Measurements from ENCODE around the gene ELOVL2.
"Not testable (repeated sequence)": the region's sequence is repeated elsewhere in the genome, so short reads cannot be mapped to it uniquely, and the experiment has no call there.

Gene ELOVL2

GRCh38 chr6:10989587-10989986 lies 54.5 kb downstream of the ELOVL2 start:
- in situ Hi-C loops (cut with MboI; ENCODE audit: low sequenced_read_pairs) = no loop called here

GRCh38 chr6:10984959-10985358 lies 59.1 kb downstream of the ELOVL2 start:
- in situ Hi-C loops (cut with MboI; ENCODE audit: low sequenced_read_pairs) = not testable (repeated sequence)

DNA sequence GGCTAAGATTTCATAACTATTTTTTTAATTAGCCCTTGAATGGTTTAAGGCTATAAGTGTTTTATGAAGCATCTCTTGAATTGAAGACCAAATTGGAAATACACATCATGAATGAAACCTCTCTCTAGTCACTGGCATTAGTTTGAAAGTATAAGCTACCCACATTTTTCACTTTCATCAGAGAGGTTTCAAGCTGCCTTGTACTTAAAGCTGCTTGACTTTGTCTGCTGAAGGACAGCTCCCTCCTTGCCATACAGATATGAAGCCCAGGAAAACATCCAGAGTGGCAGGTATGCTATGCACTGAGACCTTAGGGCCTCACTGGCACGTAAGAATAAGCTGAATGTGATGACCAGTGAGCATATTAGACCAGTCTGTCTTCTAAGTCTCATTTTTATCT lies 62.7 kb downstream of the ELOVL2 start:
- in situ Hi-C loops (cut with MboI; ENCODE audit: low sequenced_read_pairs) = no loop called here

GRCh38 chr6:10979603-10980002 lies 64.5 kb downstream of the ELOVL2 start:
- in situ Hi-C loops (cut with MboI; ENCODE audit: low sequenced_read_pairs) = no loop called here

- in situ Hi-C loops (cut with MboI; ENCODE audit: low sequenced_read_pairs) = no loop called here
Observed at GRCh38 chr6:10977231-10977968, 66.7 kb downstream of the ELOVL2 start.

GRCh38 chr6:10976571-10976970 lies 67.5 kb downstream of the ELOVL2 start:
- in situ Hi-C loops (cut with MboI; ENCODE audit: low sequenced_read_pairs) = no loop called here

- in situ Hi-C loops (cut with MboI; ENCODE audit: low sequenced_read_pairs) = no loop called here
Observed at GRCh38 chr6:10972196-10972595, 71.9 kb downstream of the ELOVL2 start.

- in situ Hi-C loops (cut with MboI; ENCODE audit: low sequenced_read_pairs) = no loop called here
Observed at GRCh38 chr6:10970731-10971130, 73.4 kb downstream of the ELOVL2 start.

- in situ Hi-C loops (cut with MboI; ENCODE audit: low sequenced_read_pairs) = no loop called here
Observed at GRCh38 chr6:10968776-10969175, 75.3 kb downstream of the ELOVL2 start.

GRCh38 chr6:10964684-10965083 lies 79.4 kb downstream of the ELOVL2 start:
- in situ Hi-C loops (cut with MboI; ENCODE audit: low sequenced_read_pairs) = no loop called here

- in situ Hi-C loops (cut with MboI; ENCODE audit: low sequenced_read_pairs) = no loop called here
Observed at GRCh38 chr6:10963113-10963512, 81.0 kb downstream of the ELOVL2 start.

- in situ Hi-C loops (cut with MboI; ENCODE audit: low sequenced_read_pairs) = no loop called here
Observed at GRCh38 chr6:10962673-10963072, 81.4 kb downstream of the ELOVL2 start.

DNA sequence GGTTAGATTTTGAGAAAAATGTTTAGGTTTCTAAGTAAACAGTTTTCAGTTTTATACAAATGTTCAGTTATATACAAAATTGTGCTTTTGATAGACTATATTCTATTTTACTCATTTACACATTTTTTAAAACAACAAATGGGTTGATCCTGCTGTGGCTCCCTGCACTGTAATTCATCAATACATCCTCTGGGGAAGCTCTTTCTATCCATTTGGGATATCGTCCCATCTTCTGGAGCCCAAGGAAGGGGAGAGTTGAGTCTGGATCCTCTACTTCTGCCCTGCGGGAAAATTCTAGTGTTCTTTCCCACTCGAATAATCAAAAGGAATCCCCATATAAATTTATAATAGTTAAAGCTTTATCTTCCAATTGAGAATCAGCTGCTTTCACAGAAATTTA lies 82.3 kb downstream of the ELOVL2 start:
- in situ Hi-C loops (cut with MboI; ENCODE audit: low sequenced_read_pairs) = no loop called here

DNA sequence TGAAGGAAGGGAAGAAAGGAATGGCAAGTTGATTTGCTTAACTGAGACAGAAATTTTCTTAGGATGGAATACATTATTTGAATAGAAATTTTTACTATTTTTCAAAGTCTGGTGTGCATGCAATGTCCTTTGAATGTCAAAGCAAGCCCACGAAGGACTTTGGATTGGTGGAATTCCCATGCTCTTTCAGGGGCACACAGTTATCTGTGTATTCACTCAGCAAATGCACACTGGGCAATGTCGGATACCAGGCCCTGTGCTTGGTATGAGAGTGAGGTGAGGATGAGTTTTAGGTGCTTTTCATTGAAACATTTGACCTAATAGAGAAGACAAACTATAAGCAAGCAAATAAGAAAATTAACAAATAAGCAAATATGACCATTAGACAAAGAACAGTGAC lies 83.9 kb downstream of the ELOVL2 start:
- in situ Hi-C loops (cut with MboI; ENCODE audit: low sequenced_read_pairs) = no loop called here

GRCh38 chr6:10957414-10957886 lies 86.7 kb downstream of the ELOVL2 start:
- in situ Hi-C loops (cut with MboI; ENCODE audit: low sequenced_read_pairs) = no loop called here

- in situ Hi-C loops (cut with MboI; ENCODE audit: low sequenced_read_pairs) = no loop called here
Observed at GRCh38 chr6:10956776-10957175, 87.3 kb downstream of the ELOVL2 start.

DNA sequence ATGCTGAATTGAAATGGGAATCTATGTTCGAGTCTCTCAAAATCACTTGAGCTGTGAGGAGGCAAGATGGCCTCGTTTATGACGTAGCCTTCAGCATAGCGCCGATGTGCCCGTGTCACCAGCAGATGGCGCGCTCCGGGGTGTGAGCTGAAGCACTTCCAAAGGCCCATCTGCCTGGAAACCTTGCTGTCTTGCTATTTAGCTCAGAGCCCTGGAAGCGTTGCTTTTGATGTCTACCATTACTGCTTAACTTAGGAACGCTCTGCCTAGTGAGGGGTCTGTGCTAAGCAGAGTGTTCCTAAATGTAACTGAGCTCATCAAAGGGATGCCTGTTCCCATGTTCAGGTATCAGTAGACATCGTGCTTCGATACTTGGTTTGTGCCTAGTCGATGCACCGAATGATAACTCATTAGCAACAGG lies 89.5 kb downstream of the ELOVL2 start:
- in situ Hi-C loops (cut with MboI; ENCODE audit: low sequenced_read_pairs) = no loop called here

GRCh38 chr6:10951675-10952282 lies 92.3 kb downstream of the ELOVL2 start:
- in situ Hi-C loops (cut with MboI; ENCODE audit: low sequenced_read_pairs) = no loop called here

- in situ Hi-C loops (cut with MboI; ENCODE audit: low sequenced_read_pairs) = no loop called here
Observed at GRCh38 chr6:10949579-10950490, 94.3 kb downstream of the ELOVL2 start.

GRCh38 chr6:10947966-10948365 lies 96.1 kb downstream of the ELOVL2 start:
- in situ Hi-C loops (cut with MboI; ENCODE audit: low sequenced_read_pairs) = no loop called here

GRCh38 chr6:10945845-10946244 lies 98.3 kb downstream of the ELOVL2 start:
- in situ Hi-C loops (cut with MboI; ENCODE audit: low sequenced_read_pairs) = no loop called here
